Natural killer cell treated with Interleukin-12 subunit alpha and Interleukin-12 subunit beta and Interleukin-15 and Interleukin-18, amount 100 ng/mL, for 72 hours (primary cell): ENCODE measurements around the gene ATP8B1. TPM values are rescaled to one million over a fixed set of nuclear protein-coding genes. Genes with fewer than 3 reads are reported as not detected.
"Not testable (repeated sequence)": the region's sequence is repeated elsewhere in the genome, so short reads cannot be mapped to it uniquely, and the experiment has no call there.

Experiments used
- ATAC-seq, 2 donors: fragments of 150-1000 bp; cut with Tn5 transposase in 1 of 2; sonication (Bioruptor Pico), chemical (Tn5 transposase) in 1 of 2; 2 replicates each; pipeline ENCODE4 v1.10.0; 2021
- DNase-seq: peaks from one replicate; pipeline ENCODE4 v3.0.0; 2022; ENCODE audit warnings: low spot score
- H3K27ac Mint-ChIP-seq, 2 donors: 1 replicate in 1 of 2; 2 replicates in 1 of 2; pipeline ENCODE4 v1.8.0; 2022; ENCODE audit warnings: mixed read lengths in 2 of 2, mild to moderate bottlenecking in 1 of 2, moderate library complexity in 1 of 2
- H3K27me3 Mint-ChIP-seq, 2 donors: 1 replicate in 1 of 2; 2 replicates in 1 of 2; pipeline ENCODE4 v1.8.0; 2022; ENCODE audit warnings: mixed read lengths in 2 of 2
- H3K36me3 Mint-ChIP-seq: one replicate; pipeline ENCODE4 v1.8.0; 2022; ENCODE audit warnings: mixed read lengths
- H3K4me1 Mint-ChIP-seq, 2 donors: 1 replicate in 1 of 2; 2 replicates in 1 of 2; pipeline ENCODE4 v1.8.0; 2022; ENCODE audit warnings: low read depth in 2 of 2, mixed read lengths in 2 of 2, mild to moderate bottlenecking in 1 of 2
- H3K4me3 Mint-ChIP-seq: one replicate; pipeline ENCODE4 v1.8.0; 2022; ENCODE audit warnings: mixed read lengths
- H3K9me3 Mint-ChIP-seq: 2 replicates; pipeline ENCODE4 v1.8.0; 2022; ENCODE audit warnings: mixed read lengths
- total RNA-seq, 2 donors: library from RNA; stranded (reverse); gene quantifications; one replicate each; pipeline ENCODE4 v1.2.3, GENCODE V29; 2022

The ATP8B1 gene
- total RNA-seq, 2 donors from 2014 or later, result not detected

DNA sequence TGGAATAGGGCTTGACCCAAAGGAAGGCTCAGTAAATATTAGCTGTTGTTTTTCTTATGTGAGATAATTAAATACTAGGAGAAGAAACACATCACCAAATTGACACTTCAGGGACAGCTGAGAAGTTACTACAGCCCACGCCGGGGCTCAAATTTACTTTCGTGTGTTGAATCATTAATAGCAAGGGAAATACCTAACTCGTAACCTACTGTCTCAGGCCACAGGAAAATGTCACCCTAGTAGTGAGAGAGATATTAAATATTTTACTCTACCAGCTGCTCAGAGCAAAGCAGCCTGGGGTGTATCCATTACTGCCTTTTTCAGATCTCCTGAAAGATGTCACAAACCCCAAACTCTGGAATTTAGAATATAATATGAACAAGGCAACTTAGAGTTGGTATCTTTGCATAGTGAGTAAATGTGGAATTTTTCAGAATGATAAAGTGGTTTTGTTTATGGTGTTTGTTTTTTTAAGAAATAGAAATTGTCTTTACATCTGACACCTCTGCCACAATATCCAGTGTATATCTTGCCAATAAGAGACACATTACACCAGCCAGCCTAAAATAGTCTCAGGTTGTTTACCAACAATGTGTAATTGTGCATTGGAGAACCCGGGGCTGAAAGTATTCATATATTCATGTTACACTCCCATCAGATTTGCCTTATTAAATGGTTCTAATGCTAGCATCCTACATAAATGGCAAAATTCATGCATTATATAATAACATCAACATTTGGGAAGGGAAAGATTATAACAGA is 48.4 kb downstream of the ATP8B1 start:
- H3K36me3 Mint-ChIP-seq, result no peaks in the 10 kb centered on the region
- H3K27ac Mint-ChIP-seq, result no peak overlapping the region
- H3K27me3 Mint-ChIP-seq, result no peaks in the 10 kb centered on the region

GRCh38 chr18:57753063-57753462 is 50.1 kb downstream of the ATP8B1 start:
- DNase-seq (no peak), ATAC-seq (no peak)
- Mint-ChIP-seq H3K9me3 (no peaks in the 10 kb centered on the region), H3K27ac (no peak overlapping the region), H3K4me3 (no peak overlapping the region), H3K4me1 (peaks cover 4 to 7% of the 10 kb centered on the region in 2 donors), H3K27me3 (no peaks in the 10 kb centered on the region), H3K36me3 (no peaks in the 10 kb centered on the region)

More for the DNA sequence above, 48.4 kb downstream of the ATP8B1 start:
- Mint-ChIP-seq H3K4me1 (peaks cover 4 to 7% of the 10 kb centered on the region in 2 donors), H3K9me3 (no peaks in the 10 kb centered on the region), H3K4me3 (no peak overlapping the region)
- ATAC-seq (no peak), DNase-seq (no peak)

- Mint-ChIP-seq H3K27me3 (no peaks in the 10 kb centered on the region), H3K9me3 (no peaks in the 10 kb centered on the region), H3K36me3 (no peaks in the 10 kb centered on the region), H3K4me1 (peaks cover 4 to 7% of the 10 kb centered on the region in 2 donors), H3K27ac (no peak overlapping the region), H3K4me3 (no peak overlapping the region)
- ATAC-seq (no peak), DNase-seq (no peak)
Observed at GRCh38 chr18:57749604-57749970, 53.5 kb downstream of the ATP8B1 start.

DNA sequence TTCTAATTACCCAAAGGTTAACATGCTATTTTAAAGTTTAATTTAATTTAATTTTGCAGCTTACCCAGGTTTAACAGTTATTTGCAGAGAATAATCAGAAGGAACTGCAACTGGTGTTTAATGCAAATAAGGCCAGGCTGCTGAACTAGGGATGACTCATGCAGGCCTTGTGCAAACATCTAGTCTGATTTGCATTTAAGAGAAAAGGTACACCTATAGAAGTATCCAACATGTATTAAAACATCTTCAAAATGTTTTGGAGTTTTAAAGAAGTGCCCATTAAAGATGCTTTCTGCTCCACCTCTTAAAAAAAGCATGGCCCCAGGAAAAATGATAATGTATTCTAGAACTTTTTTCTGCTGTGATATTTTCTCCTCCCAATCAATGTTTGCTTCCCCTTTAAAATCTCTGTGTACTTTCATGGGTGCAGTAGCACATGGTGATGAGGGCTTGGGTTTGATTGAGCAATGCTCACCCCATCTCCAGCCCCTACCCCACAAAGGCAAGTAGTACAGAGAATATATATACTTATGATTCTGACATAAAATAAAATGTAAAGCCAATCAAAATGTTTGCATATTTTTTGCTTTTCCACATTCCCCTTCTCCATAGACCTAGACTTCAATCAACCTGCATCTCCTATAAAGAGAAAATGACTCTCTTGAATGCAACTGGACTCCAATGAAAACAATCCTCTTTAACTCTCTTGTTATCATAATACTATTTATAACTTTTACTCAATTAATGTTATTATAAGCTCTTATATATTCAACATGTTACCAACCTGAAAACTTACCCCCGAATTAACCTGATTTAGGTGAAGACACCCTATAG is 54.1 kb downstream of the ATP8B1 start:
- H3K4me1 Mint-ChIP-seq, result peaks cover 4 to 7% of the 10 kb centered on the region in 2 donors
- no peak for ATAC-seq
- no peaks in the 10 kb centered on the region for H3K27me3 Mint-ChIP-seq
- no peak overlapping the region for H3K27ac Mint-ChIP-seq
- no peak for DNase-seq
- H3K36me3 Mint-ChIP-seq, result no peaks in the 10 kb centered on the region
- no peaks in the 10 kb centered on the region for H3K9me3 Mint-ChIP-seq
- no peak overlapping the region for H3K4me3 Mint-ChIP-seq

DNA sequence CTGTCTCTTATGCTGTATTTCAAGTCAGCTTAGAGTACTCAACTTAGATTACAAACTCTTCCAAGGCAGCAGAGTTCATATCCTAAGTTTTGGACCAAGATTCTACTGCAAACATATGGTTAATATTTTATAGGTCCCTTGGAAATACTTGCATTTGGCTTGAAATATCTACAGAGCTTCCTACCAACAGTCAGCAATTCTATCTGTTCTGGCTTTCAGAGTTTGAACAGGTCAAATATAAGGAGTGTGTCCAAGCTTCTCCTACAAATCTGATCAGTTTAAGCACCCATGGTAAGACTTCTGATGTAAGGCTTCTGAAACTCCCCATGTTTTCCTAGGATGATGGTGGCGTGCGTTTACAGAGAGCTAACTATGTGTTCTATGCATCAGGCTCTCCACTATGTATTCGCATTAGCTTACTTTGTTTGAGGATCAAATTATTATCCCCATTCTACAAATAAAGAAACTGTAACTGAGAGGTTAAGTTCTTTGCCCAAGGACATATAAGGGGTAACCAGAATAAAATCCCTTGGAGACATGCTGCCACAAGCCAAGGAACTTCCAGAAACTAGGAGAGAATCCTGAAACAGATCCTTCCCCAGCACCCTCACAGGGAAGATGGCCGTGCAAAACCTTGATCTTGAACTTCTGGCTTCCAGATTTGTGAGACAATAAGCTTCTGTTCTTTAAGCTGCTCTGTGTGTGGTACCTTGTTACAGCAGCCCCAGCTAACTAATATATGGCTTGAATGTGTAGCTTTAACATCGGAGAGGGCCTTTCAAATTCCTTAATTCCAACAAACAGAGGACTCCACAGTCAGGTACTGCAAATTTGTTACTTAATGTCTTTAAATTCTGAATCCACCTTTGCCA is 55.1 kb downstream of the ATP8B1 start:
- Mint-ChIP-seq H3K9me3 (no peaks in the 10 kb centered on the region), H3K27ac (no peak overlapping the region), H3K36me3 (no peaks in the 10 kb centered on the region), H3K4me3 (no peak overlapping the region), H3K4me1 (peaks cover 1 to 4% of the 10 kb centered on the region in 2 donors), H3K27me3 (no peaks in the 10 kb centered on the region)
- DNase-seq, result no peak
- no peak for ATAC-seq

- Mint-ChIP-seq H3K4me3 (no peak overlapping the region), H3K27me3 (no peaks in the 10 kb centered on the region), H3K36me3 (peaks cover 3% of the 10 kb centered on the region), H3K27ac (no peak overlapping the region), H3K4me1 (no peaks in the 10 kb centered on the region), H3K9me3 (peaks cover 1% of the 10 kb centered on the region)
- no peak for ATAC-seq
- DNase-seq, result no peak
Observed at GRCh38 chr18:57744211-57744694, 58.9 kb downstream of the ATP8B1 start.

GRCh38 chr18:57743008-57743407 is 60.1 kb downstream of the ATP8B1 start:
- H3K9me3 Mint-ChIP-seq, result peaks cover 3% of the 10 kb centered on the region
- ATAC-seq (no peak), DNase-seq (no peak)
- no peaks in the 10 kb centered on the region for H3K4me1 Mint-ChIP-seq
- no peak overlapping the region for H3K27ac Mint-ChIP-seq
- H3K4me3 Mint-ChIP-seq, result no peak overlapping the region
- peaks cover 4% of the 10 kb centered on the region for H3K36me3 Mint-ChIP-seq
- no peaks in the 10 kb centered on the region for H3K27me3 Mint-ChIP-seq

DNA sequence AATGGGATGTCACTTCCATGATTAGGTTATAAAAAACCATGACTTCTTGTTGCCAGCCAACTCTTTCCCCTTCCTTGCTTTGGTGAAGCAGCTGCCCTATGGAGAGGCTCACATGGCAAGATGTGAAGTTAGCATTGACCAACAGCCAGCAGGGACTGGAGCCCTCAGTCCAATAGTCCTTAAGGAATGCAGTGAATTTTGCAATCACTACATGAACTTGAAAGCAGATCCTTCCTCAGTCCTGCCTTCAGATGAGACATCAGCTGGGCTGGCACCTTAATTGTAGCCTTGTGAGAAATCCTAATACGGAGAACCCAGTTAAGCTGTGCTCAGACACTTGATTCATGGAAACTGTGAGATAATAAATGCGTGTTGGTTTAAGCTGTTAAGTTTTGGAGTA is 61.8 kb downstream of the ATP8B1 start:
- Mint-ChIP-seq H3K27me3 (no peaks in the 10 kb centered on the region), H3K9me3 (peaks cover 3% of the 10 kb centered on the region), H3K4me3 (no peak overlapping the region), H3K27ac (no peak overlapping the region), H3K4me1 (no peaks in the 10 kb centered on the region), H3K36me3 (peaks cover 4% of the 10 kb centered on the region)
- DNase-seq, result no peak
- ATAC-seq, result no peak

DNA sequence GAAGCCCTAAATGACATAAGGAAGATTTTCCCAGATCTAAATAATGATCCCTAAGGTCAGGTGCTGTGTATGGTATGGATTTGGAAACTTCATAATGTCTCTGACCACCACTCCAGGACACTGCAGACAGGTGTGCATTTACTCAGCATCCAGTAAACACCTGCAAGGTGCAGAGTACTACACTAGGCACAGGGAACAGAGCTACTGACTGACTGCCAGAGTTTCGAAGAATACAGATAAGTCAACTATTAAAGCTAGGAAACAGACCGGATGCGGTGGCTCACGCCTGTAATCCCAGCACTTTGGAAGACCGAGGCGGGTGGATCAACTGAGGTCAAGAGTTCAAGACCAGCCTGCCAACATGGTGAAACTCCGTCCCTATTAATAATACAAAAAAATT is 65.0 kb downstream of the ATP8B1 start:
- H3K36me3 Mint-ChIP-seq, result peaks cover 9% of the 10 kb centered on the region
- ATAC-seq (no peak), DNase-seq (no peak)
- H3K27me3 Mint-ChIP-seq, result no peaks in the 10 kb centered on the region
- H3K4me3 Mint-ChIP-seq, result no peak overlapping the region
- H3K9me3 Mint-ChIP-seq, result peaks cover 7% of the 10 kb centered on the region
- no peaks in the 10 kb centered on the region for H3K4me1 Mint-ChIP-seq
- H3K27ac Mint-ChIP-seq, result no peak overlapping the region

GRCh38 chr18:57737400-57738060 is 65.6 kb downstream of the ATP8B1 start:
- no peak for DNase-seq
- no peak for ATAC-seq
- H3K4me1 Mint-ChIP-seq, result no peaks in the 10 kb centered on the region
- H3K36me3 Mint-ChIP-seq, result peaks cover 9% of the 10 kb centered on the region
- H3K27me3 Mint-ChIP-seq, result no peaks in the 10 kb centered on the region
- H3K9me3 Mint-ChIP-seq, result peaks cover 7% of the 10 kb centered on the region
- H3K27ac Mint-ChIP-seq, result no peak overlapping the region
- no peak overlapping the region for H3K4me3 Mint-ChIP-seq

GRCh38 chr18:57735042-57735441 is 68.1 kb downstream of the ATP8B1 start:
- ATAC-seq, H3K9me3 Mint-ChIP-seq, H3K27me3 Mint-ChIP-seq, H3K27ac Mint-ChIP-seq, DNase-seq, H3K4me1 Mint-ChIP-seq, H3K36me3 Mint-ChIP-seq, H3K4me3 Mint-ChIP-seq: not testable (repeated sequence)

- peaks cover 0 to 3% of the 10 kb centered on the region in 2 donors for H3K4me1 Mint-ChIP-seq
- peaks cover 4% of the 10 kb centered on the region for H3K9me3 Mint-ChIP-seq
- ATAC-seq (no peak), DNase-seq (no peak)
- no peak overlapping the region for H3K4me3 Mint-ChIP-seq
- H3K36me3 Mint-ChIP-seq, result peaks cover 5% of the 10 kb centered on the region
- H3K27ac Mint-ChIP-seq, result no peak overlapping the region
- no peaks in the 10 kb centered on the region for H3K27me3 Mint-ChIP-seq
Observed at GRCh38 chr18:57733861-57734260, 69.3 kb downstream of the ATP8B1 start.

DNA sequence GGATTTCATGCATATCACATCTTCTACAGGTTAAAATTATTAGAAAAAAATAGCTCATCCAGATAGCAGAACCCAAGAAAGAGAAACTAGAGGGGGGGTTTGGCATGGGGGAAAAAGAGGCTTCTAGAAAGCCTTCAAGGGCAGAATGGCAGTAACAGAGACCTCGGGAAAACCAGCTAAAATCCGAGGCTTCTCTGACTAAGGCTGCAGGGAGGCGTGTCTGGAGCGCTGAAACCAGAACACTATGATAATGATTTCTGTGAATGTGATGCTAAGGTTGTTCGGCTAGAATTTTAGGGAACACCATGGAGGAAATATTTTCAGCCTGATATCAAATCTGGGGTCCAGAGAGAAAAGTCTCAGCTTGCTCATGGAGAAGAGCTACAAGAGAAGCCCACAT is 73.0 kb downstream of the ATP8B1 start:
- no peak for ATAC-seq
- Mint-ChIP-seq H3K27me3 (no peaks in the 10 kb centered on the region), H3K9me3 (peaks cover 6% of the 10 kb centered on the region), H3K36me3 (peaks cover 14% of the 10 kb centered on the region), H3K27ac (no peak overlapping the region), H3K4me3 (no peak overlapping the region), H3K4me1 (peaks cover 5 to 6% of the 10 kb centered on the region in 2 donors)
- DNase-seq, result no peak
